ENCODE data around the gene TIMM50. TPM values are rescaled to one million over a fixed set of nuclear protein-coding genes. Genes with fewer than 3 reads are reported as not detected.

Gene TIMM50
- total RNA-seq, 1 donor = 48.8 TPM

DNA sequence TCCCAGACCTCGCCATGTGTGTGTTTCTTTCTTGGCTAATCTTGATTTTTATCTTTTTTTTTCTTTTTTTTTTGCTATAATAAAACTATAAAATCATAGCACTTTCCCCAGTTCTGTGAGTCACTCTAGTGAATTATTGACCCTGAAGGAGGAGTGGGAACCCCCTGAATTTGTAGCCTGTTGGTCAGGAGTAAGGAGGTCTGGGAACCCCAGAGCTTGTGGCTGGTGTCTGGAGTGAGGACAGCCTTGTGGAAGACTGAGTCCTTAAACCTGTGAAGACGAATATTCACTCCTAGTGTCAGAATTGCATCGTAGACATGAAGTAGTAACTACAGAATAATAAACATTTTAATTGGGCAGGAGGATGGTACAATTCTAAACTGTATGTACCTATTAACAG is 44.6 kb downstream of the TIMM50 start:
- no peak for DNase-seq (ENCODE audit: low read depth)
- no peak overlapping the region for H3K4me3 ChIP-seq (ENCODE audit: low read depth, low read length)
- TF ChIP-seq, protein P1, sequence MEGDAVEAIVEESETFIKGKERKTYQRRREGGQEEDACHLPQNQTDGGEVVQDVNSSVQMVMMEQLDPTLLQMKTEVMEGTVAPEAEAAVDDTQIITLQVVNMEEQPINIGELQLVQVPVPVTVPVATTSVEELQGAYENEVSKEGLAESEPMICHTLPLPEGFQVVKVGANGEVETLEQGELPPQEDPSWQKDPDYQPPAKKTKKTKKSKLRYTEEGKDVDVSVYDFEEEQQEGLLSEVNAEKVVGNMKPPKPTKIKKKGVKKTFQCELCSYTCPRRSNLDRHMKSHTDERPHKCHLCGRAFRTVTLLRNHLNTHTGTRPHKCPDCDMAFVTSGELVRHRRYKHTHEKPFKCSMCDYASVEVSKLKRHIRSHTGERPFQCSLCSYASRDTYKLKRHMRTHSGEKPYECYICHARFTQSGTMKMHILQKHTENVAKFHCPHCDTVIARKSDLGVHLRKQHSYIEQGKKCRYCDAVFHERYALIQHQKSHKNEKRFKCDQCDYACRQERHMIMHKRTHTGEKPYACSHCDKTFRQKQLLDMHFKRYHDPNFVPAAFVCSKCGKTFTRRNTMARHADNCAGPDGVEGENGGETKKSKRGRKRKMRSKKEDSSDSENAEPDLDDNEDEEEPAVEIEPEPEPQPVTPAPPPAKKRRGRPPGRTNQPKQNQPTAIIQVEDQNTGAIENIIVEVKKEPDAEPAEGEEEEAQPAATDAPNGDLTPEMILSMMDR (IDR thresholded peaks at IDR 0.05; ENCODE audit: insufficient read depth, low read depth, low read length) = no peak

DNA sequence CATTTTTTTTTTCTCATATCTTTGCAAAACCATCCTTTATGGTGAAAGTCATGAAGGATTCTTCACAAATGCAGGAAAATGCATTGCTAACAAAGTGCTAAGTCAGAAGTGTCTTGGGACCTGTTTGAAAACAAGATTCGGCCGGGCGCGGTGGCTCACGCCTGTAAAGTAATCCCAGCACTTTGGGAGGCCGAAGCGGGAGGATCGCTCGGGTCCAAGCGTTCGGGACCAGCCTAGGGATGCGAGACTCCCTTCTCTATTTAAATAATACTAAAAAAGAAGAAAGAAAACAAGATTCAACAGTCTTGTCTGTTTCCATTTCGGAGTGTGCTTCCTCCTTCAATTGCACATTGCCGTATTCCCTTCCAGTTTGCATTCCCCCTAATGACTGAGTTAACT is 51.2 kb downstream of the TIMM50 start:
- H3K4me3 ChIP-seq (ENCODE audit: low read depth, low read length) = peak overlapping the region; percentile 88
- DNase-seq (ENCODE audit: low read depth) = peak; percentile 5

DNA sequence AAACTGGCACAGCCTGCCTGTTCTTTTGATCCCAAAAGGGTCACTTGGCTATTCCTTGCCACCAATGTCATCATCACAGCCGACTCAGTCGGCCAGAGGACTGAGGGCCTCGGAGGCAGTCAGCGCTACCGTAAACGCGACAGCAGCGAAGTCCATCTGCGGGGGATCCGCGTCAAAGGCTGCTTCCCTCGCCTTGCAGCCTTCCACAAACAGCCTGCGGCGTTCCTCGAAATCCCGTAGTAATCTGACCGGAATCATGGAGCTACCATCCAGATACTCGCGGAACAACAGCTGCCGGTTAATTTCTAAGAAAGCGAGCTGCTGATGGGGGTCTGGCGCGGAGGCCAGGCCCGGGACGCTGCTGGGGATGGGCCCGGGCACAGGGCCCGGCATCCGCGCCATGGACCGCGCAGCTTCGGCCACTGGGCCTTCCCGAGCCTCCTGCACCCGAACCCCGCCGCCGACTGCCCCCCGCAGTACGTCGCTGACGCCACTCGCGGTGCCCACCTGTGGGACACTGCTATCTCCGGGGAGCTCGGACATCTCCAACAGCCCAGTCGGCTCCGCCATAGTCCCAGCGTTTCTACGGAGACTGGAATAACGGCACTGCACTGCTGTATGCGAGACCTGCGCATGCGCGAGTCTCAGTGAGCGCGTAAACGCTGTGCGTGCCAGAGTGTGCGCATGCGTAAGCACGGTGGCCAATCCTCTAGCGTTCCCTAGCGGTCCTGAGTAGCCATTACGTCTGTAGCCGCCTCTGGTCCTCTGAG is 51.8 kb downstream of the TIMM50 start, which contains the start of gene EID2B:
EID2B (minus strand) TSS at position 620 of the 770 bp plus-strand sequence; CDS start at position 570, 50 bp downstream.
- peak; percentile 95 for DNase-seq (ENCODE audit: low read depth)
- peak within 1 kb of the TSS; percentile 88 for H3K4me3 ChIP-seq (ENCODE audit: low read depth, low read length)
- TF ChIP-seq, protein P1 (IDR thresholded peaks at IDR 0.05; ENCODE audit: insufficient read depth, low read depth, low read length) = peak; percentile 96

More for the DNA sequence above, 51.2 kb downstream of the TIMM50 start:
- TF ChIP-seq, protein P1 (IDR thresholded peaks at IDR 0.05; ENCODE audit: insufficient read depth, low read depth, low read length) = no peak

DNA sequence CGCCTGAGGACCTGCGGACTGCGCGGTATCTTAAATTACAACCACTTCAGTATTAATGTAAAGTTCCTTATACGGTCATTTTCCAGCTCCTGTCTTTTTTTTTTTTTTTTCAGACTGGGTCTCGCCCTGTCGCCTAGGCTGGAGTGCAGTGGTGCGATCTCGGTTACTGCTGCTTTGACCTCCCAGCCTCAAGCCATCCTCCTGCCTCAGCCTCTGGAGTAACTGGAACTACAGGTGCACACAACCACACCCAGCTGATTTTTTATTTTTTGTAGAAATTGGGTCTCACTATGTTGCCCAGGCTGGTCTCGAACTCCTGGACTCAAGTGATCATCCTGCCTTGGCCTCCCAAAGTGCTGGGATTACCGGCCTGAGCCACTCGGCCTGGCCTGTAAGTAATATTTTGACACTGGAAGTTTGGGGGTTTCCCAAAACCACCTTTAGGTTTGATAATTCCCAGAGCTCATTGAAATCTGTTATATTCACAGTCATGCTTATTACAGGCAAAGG is 52.4 kb downstream of the TIMM50 start:
- no peak overlapping the region for H3K4me3 ChIP-seq (ENCODE audit: low read depth, low read length)
- no peak for DNase-seq (ENCODE audit: low read depth)
- TF ChIP-seq, protein P1 (IDR thresholded peaks at IDR 0.05; ENCODE audit: insufficient read depth, low read depth, low read length) = no peak

DNA sequence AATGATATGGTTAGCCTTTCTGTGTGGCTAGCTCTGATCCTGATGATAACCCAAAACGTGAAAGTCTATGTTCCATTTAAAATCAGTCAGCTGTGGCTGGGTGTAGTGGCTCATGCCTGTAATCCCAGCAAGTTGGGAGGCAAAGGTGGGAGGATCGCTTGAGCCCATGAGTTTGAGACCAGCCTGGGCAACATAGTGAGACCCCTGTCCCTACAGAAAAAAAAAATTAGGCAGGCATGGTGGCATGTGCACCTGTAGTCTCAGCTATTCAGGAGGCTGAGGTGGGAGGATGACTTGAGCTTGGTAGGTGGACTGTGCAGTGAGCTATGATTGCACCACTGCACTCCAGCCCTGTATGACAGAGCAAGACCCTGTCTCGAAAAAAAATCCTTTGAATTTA is 53.2 kb downstream of the TIMM50 start:
- TF ChIP-seq, protein P1 (IDR thresholded peaks at IDR 0.05; ENCODE audit: insufficient read depth, low read depth, low read length) = no peak
- H3K4me3 ChIP-seq (ENCODE audit: low read depth, low read length) = no peak overlapping the region
- DNase-seq (ENCODE audit: low read depth) = no peak

DNA sequence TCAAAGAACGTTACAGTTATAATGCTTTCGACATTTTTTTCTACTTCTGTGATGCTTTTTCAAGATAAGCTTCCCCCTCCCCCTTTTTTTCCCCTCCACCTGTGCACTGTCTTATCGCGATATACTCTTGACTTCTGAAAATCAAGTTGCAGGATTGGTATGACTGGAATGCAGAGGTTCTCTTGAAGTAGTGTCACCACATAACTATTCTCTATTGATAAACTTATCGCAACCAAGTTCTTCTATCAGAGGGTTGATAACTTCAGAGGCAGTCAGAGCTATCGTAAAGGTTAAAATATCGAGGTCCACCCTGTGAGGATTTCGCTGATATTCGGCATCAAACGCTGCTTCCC is 58.5 kb downstream of the TIMM50 start:
- TF ChIP-seq, protein P1 (IDR thresholded peaks at IDR 0.05; ENCODE audit: insufficient read depth, low read depth, low read length) = no peak
- H3K4me3 ChIP-seq (ENCODE audit: low read depth, low read length) = peak overlapping the region; percentile 85
- no peak for DNase-seq (ENCODE audit: low read depth)

Data from fibroblast of villous mesenchyme (primary cell).